ENCODE data around the gene WDR5B.

DNA sequence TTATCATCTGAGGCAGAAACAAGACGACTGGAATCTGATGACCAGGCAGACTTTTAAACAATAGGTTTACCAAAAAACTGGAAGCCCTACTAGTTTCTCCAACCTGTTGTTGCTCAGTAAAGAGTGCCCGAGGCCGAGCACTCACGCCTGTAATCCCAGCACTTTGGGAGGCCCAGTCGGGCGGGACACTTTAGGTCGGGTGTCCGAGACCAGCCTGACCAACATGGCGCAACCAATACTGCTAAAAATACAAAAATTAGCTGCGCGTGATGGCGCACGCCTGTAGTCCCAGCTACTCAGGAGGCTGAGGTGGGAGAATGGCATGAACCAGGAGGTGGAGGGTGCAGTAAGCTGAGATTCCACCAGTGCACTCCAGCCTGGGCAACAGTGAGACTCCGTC, 1.1 kb upstream of the WDR5B start:
- TF ChIP-seq, protein P1, sequence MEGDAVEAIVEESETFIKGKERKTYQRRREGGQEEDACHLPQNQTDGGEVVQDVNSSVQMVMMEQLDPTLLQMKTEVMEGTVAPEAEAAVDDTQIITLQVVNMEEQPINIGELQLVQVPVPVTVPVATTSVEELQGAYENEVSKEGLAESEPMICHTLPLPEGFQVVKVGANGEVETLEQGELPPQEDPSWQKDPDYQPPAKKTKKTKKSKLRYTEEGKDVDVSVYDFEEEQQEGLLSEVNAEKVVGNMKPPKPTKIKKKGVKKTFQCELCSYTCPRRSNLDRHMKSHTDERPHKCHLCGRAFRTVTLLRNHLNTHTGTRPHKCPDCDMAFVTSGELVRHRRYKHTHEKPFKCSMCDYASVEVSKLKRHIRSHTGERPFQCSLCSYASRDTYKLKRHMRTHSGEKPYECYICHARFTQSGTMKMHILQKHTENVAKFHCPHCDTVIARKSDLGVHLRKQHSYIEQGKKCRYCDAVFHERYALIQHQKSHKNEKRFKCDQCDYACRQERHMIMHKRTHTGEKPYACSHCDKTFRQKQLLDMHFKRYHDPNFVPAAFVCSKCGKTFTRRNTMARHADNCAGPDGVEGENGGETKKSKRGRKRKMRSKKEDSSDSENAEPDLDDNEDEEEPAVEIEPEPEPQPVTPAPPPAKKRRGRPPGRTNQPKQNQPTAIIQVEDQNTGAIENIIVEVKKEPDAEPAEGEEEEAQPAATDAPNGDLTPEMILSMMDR (IDR thresholded peaks at IDR 0.05; ENCODE audit: poor library complexity) = no peak
- no peak for TF ChIP-seq EZH2 (IDR thresholded peaks at IDR 0.05; ENCODE audit: borderline replicate concordance)
